PC-9 (cell line): Measurements from ENCODE around the gene CC2D1A. TPM values are rescaled to one million over a fixed set of nuclear protein-coding genes. Genes with fewer than 3 reads are reported as not detected.

ENCODE experiments used
- BruUV-seq: library from RNA; stranded (reverse); fragments of 400-500 nt; replicated peaks from 2 replicates; lab custom pipeline; 2021; lab: Mats Ljungman, UMichigan
- CTCF ChIA-PET: fragments of 300-600 bp; sonication (Branson Sonifier 250); formaldehyde crosslinking; loops from one replicate; lab custom pipeline; 2022; ENCODE audit warnings: antibody characterized with exemption; lab: Charles Lee
- POLR2A ChIA-PET: fragments of 300-600 bp; sonication (Branson Sonifier 250); formaldehyde crosslinking; loops from one replicate; lab custom pipeline; 2022; ENCODE audit warnings: antibody characterized with exemption; ENCODE audit not compliant: unreplicated experiment; lab: Charles Lee
- DNase-seq, 2 experiments: peaks; one replicate each; pipeline versions ENCODE4 v3.0.0 to v3.0.0-alpha.2; 2015 to 2022; ENCODE audit warnings: mixed read lengths in 1 of 2
- H2AFZ ChIP-seq: fragments of 200-600 bp; sonication (generic); 2 replicates; pipeline ENCODE4 v1.8.1; 2017; ENCODE audit warnings: antibody characterized with exemption
- H3F3A ChIP-seq: fragments of 200-600 bp; sonication (generic); 2 replicates; pipeline ENCODE4 v1.8.1; 2017; ENCODE audit warnings: antibody characterized with exemption, mild to moderate bottlenecking, low read depth; ENCODE audit not compliant: insufficient read depth
- H3K27ac ChIP-seq: fragments of 200-600 bp; sonication (generic); 2 replicates; pipeline ENCODE4 v1.6.1; 2016; ENCODE audit warnings: mixed run types
- H3K27me3 ChIP-seq: fragments of 200-600 bp; sonication (generic); 2 replicates; pipeline ENCODE4 v1.6.1; 2016; ENCODE audit warnings: low read depth, mixed run types; ENCODE audit not compliant: insufficient read depth
- H3K36me3 ChIP-seq: fragments of 200-600 bp; sonication (generic); 2 replicates; pipeline ENCODE4 v1.6.1; 2016; ENCODE audit warnings: low read depth, mixed run types
- H3K4me1 ChIP-seq: fragments of 200-600 bp; sonication (generic); replicated peaks from 2 replicates; pipeline ENCODE4 v1.6.1; 2016; ENCODE audit warnings: mixed run types; ENCODE audit not compliant: insufficient read depth
- H3K4me2 ChIP-seq: fragments of 200-600 bp; sonication (generic); 2 replicates; pipeline ENCODE4 v1.6.1; 2017; ENCODE audit warnings: mixed run types
- H3K4me3 ChIP-seq: fragments of 200-600 bp; sonication (generic); 2 replicates; pipeline ENCODE4 v1.6.1; 2016; ENCODE audit warnings: mixed run types
- H3K79me2 ChIP-seq: fragments of 200-600 bp; sonication (generic); 2 replicates; pipeline ENCODE4 v1.6.1; 2017; ENCODE audit warnings: low read depth, mixed run types
- H3K9me2 ChIP-seq: fragments of 200-600 bp; sonication (generic); 2 replicates; pipeline ENCODE4 v1.8.1; 2017; ENCODE audit warnings: mild to moderate bottlenecking; ENCODE audit not compliant: insufficient read depth
- H3K9me3 ChIP-seq: fragments of 200-600 bp; sonication (generic); 2 replicates; pipeline ENCODE4 v1.8.1; 2016; ENCODE audit warnings: low read depth; ENCODE audit not compliant: insufficient read depth
- H4K20me1 ChIP-seq: fragments of 200-600 bp; sonication (generic); 2 replicates; pipeline ENCODE4 v1.8.1; 2017; ENCODE audit not compliant: insufficient read depth
- CTCF ChIP-seq: fragments of 200-600 bp; sonication (generic); conservative IDR thresholded peaks from 2 replicates; pipeline ENCODE4 v1.6.1; 2017; ENCODE audit warnings: mixed run types, antibody characterized with exemption, mild to moderate bottlenecking, moderate library complexity
- EZH2 ChIP-seq: fragments of 200-600 bp; sonication (generic); IDR thresholded peaks from 2 replicates; pipeline ENCODE4 v1.8.0; 2017; ENCODE audit warnings: antibody characterized with exemption, low read depth
- intact Hi-C: fragments of 100-400 bp; cut with micrococcal nuclease; formaldehyde crosslinking; loops from one replicate; pipeline ENCODE4 v1.10.0; 2022; ENCODE audit not compliant: unreplicated experiment
- total RNA-seq: library from RNA; stranded (reverse); gene quantifications from 2 replicates; pipeline ENCODE4 v1.2.3, GENCODE V29; 2021

Gene CC2D1A
- total RNA-seq, 1 experiment from 2014 or later: 55.1 TPM

- no peak overlapping the region for H3K27ac ChIP-seq
- H3K4me1 ChIP-seq: no peaks in the 10 kb centered on the region
- no peak overlapping the region for H2AFZ ChIP-seq
- H3K27me3 ChIP-seq: no peaks in the 10 kb centered on the region
- no TSS peak for BruUV-seq
- peaks cover 15% of the 10 kb centered on the region; the same call in 1 of the 2 replicates for H3K36me3 ChIP-seq
- H4K20me1 ChIP-seq: no peaks in the 10 kb centered on the region; the same call in 1 of the 2 replicates
- H3K9me3 ChIP-seq: no peaks in the 10 kb centered on the region
- no peak for TF ChIP-seq CTCF
- no peak for TF ChIP-seq EZH2
- peaks cover 2% of the 10 kb centered on the region for H3K79me2 ChIP-seq
- ChIA-PET POLR2A (no interaction called here), CTCF (no interaction called here)
- no peak for DNase-seq
- intact Hi-C loops: no loop called here
- no peak overlapping the region for H3K4me3 ChIP-seq
- H3F3A ChIP-seq: peaks cover 10% of the 10 kb centered on the region
- no peaks in the 10 kb centered on the region for H3K9me2 ChIP-seq
- H3K4me2 ChIP-seq: no peak overlapping the region
Observed at GRCh38 chr19:13959141-13959961, 53.4 kb downstream of the CC2D1A start.

GRCh38 chr19:13959962-13960862 lies 54.2 kb downstream of the CC2D1A start:
- Histone ChIP-seq H3F3A (peaks cover 19% of the 10 kb centered on the region), H3K9me2 (no peaks in the 10 kb centered on the region), H3K4me1 (no peaks in the 10 kb centered on the region), H2AFZ (no peak overlapping the region), H3K79me2 (no peaks in the 10 kb centered on the region), H3K36me3 (peaks cover 15% of the 10 kb centered on the region; the same call in 1 of the 2 replicates), H3K27me3 (no peaks in the 10 kb centered on the region), H3K4me3 (no peak overlapping the region), H3K27ac (no peak overlapping the region), H4K20me1 (no peaks in the 10 kb centered on the region; the same call in 1 of the 2 replicates), H3K9me3 (no peaks in the 10 kb centered on the region), H3K4me2 (no peak overlapping the region)
- POLR2A ChIA-PET: no interaction called here
- DNase-seq: no peak
- no TSS peak for BruUV-seq
- TF ChIP-seq CTCF (no peak; the same call in 1 of the 2 replicates), EZH2 (no peak)
- CTCF ChIA-PET: no interaction called here
- intact Hi-C loops: no loop called here

DNA sequence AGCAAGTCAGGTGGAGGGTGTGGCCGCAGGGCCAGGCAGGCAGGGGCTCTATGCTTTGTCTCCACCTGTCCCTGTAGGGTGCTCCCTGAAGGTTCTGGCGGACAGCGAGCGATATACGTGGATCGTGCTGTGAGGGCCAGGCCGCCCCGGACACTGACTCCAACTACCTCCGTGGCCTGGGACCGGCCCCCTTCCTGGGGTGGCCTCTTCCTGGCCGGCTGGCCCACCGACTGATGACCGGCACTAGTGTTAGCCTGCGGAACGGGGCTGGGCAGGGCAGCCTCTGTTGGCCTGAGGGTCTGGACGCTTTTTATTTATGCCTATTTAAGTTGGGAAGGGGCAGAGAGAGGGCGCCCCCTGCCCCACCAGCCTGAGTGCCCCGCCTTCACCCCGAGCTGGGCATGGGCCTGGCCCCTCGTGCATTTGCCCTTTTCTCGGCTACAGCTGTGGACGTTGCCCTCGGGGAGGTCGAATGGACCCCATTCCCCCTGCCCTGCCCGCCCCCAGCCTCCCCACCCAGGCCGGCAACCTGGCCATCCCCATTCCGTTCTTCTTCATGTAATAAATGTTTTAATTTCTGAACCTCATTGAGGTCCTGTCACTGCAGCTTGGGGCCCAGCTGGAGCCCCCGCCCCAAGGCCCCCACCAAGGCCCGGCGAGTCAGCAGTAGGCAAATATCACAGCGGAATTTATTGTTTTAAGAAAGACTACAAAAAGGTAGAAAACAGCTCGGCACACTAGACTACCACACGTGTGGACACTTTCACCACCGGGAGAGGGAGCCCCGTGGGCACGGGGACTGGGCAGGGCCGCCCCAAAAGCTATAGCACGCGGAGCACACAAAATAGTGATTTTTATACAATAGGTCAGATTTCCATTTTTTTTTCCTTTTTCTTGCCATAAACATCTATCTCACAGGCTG lies 55.1 kb downstream of the CC2D1A start:
- H3F3A ChIP-seq: peaks cover 23% of the 10 kb centered on the region
- no peaks in the 10 kb centered on the region for H3K4me1 ChIP-seq
- BruUV-seq: no TSS peak
- H2AFZ ChIP-seq: no peak overlapping the region
- ChIA-PET CTCF (no interaction called here), POLR2A (no interaction called here)
- H4K20me1 ChIP-seq: no peaks in the 10 kb centered on the region
- no peak overlapping the region for H3K27ac ChIP-seq
- no peak for DNase-seq
- no peaks in the 10 kb centered on the region for H3K9me2 ChIP-seq
- no peaks in the 10 kb centered on the region for H3K9me3 ChIP-seq
- intact Hi-C loops: no loop called here
- H3K27me3 ChIP-seq: no peaks in the 10 kb centered on the region
- no peaks in the 10 kb centered on the region for H3K79me2 ChIP-seq
- H3K4me3 ChIP-seq: no peak overlapping the region
- peaks cover 15% of the 10 kb centered on the region; the same call in 1 of the 2 replicates for H3K36me3 ChIP-seq
- TF ChIP-seq CTCF (no peak), EZH2 (no peak)
- H3K4me2 ChIP-seq: no peak overlapping the region
